ENCODE results near the gene VPREB1.

- TF ChIP-seq CTCF (IDR thresholded peaks at IDR 0.05; ENCODE audit: low read depth, low read length), result no peak
- TF ChIP-seq EZH2phosphoT487 (IDR thresholded peaks at IDR 0.05; ENCODE audit: low read depth), result no peak
Measured at GRCh38 chr22:22210889-22211833, 33.4 kb upstream of the VPREB1 start.

Data from OCI-LY3 (cell line).